Fibroblast of lung (primary cell): ENCODE measurements around the gene CLEC16A. TPM values are rescaled to one million over a fixed set of nuclear protein-coding genes. Genes with fewer than 3 reads are reported as not detected.

Experiments used
- DNase-seq, 2 donors: peaks; one replicate each; pipeline versions ENCODE4 v3.0.0 to v3.0.0-alpha.2; 2010; ENCODE audit warnings: low read depth in 2 of 2
- H2AFZ ChIP-seq: 2 replicates; pipeline ENCODE4 v1.5.1; 2012; ENCODE audit warnings: low read length, control low read depth, inconsistent platforms
- H3K27ac ChIP-seq: 2 replicates; pipeline ENCODE4 v1.5.1; 2011; ENCODE audit warnings: low read length, control low read depth; ENCODE audit not compliant: insufficient read depth
- H3K27me3 ChIP-seq: 2 replicates; pipeline ENCODE4 v1.5.1; 2011; ENCODE audit warnings: mild to moderate bottlenecking, low read length; ENCODE audit not compliant: control insufficient read depth, insufficient read depth
- H3K36me3 ChIP-seq: 2 replicates; pipeline ENCODE4 v1.5.1; 2011; ENCODE audit warnings: low read length; ENCODE audit not compliant: control insufficient read depth, insufficient read depth
- H3K4me1 ChIP-seq: 2 replicates; pipeline ENCODE4 v1.5.1; 2011; ENCODE audit warnings: low read length; ENCODE audit not compliant: control insufficient read depth, insufficient read depth; ENCODE audit errors: extremely low read depth
- H3K4me2 ChIP-seq: 2 replicates; pipeline ENCODE4 v1.5.1; 2011; ENCODE audit warnings: low read length, control low read depth; ENCODE audit not compliant: insufficient read depth; ENCODE audit errors: extremely low read depth
- H3K4me3 ChIP-seq, 4 experiments: fragments of 200-600 bp in 1 of 4; sonication (generic) in 1 of 4; replicated peaks in 1 of 4; 2 replicates each; pipeline ENCODE4 v1.5.1; 2011 to 2016; ENCODE audit warnings: low read length in 4 of 4, low read depth in 3 of 4, mild to moderate bottlenecking in 3 of 4, control low read depth in 2 of 4, inconsistent platforms in 1 of 4, mixed read lengths in 1 of 4; ENCODE audit not compliant: insufficient read depth in 1 of 4; ENCODE audit errors: control extremely low read depth in 1 of 4
- H3K79me2 ChIP-seq: 2 replicates; pipeline ENCODE4 v1.5.1; 2012; ENCODE audit warnings: mild to moderate bottlenecking, low read length, inconsistent platforms; ENCODE audit not compliant: control insufficient read depth, insufficient read depth
- H3K9ac ChIP-seq: 2 replicates; pipeline ENCODE4 v1.5.1; 2011; ENCODE audit warnings: mild to moderate bottlenecking, low read length, control low read depth; ENCODE audit not compliant: insufficient read depth
- H3K9me3 ChIP-seq: 2 replicates; pipeline ENCODE4 v1.5.1; 2012; ENCODE audit warnings: low read depth, low read length; ENCODE audit not compliant: control insufficient read depth, insufficient read depth
- H4K20me1 ChIP-seq: 2 replicates; pipeline ENCODE4 v1.5.1; 2011; ENCODE audit warnings: low read length; ENCODE audit not compliant: control insufficient read depth, insufficient read depth; ENCODE audit errors: extremely low read depth
- CTCF ChIP-seq, 2 donors: IDR thresholded peaks in 1 of 2; conservative IDR thresholded peaks in 1 of 2; 1 replicate in 1 of 2; 2 replicates in 1 of 2; pipeline ENCODE4 v1.5.1; 2011 to 2012; ENCODE audit warnings: low read length in 2 of 2, control low read depth in 1 of 2, inconsistent platforms in 1 of 2, low read depth in 1 of 2, mild to moderate bottlenecking in 1 of 2
- EZH2 ChIP-seq: IDR thresholded peaks from 2 replicates; pipeline ENCODE4 v1.5.1; 2012; ENCODE audit warnings: low read length, control low read depth, mild to moderate bottlenecking; ENCODE audit errors: missing control alignments
- polyA plus RNA-seq, 2 donors: library from polyadenylated mRNA; depleted of rRNA in 1 of 2; stranded (reverse) in 1 of 2; unstranded in 1 of 2; fragments of >200 nt; gene quantifications; 2 replicates each; pipeline ENCODE4 v1.2.1, GENCODE V29; 2011 to 2012; ENCODE audit warnings: missing spikeins in 1 of 2
- total RNA-seq: library from RNA; depleted of rRNA; stranded (reverse); fragments of >200 nt; gene quantifications from 2 replicates; pipeline ENCODE4 v1.2.1, GENCODE V29; 2014

CLEC16A gene
- total and polyA plus RNA-seq, 2 donors (not counting 1 experiment from before 2014, with no cell fraction given) = 9.1 to 22.0 TPM

GRCh38 chr16:11158018-11158417, 213.7 kb downstream of the CLEC16A start:
- H3K9me3 ChIP-seq = no peaks in the 10 kb centered on the region

GRCh38 chr16:11159282-11159681, 214.9 kb downstream of the CLEC16A start:
- no peak overlapping the region for H3K4me3 ChIP-seq
- no peaks in the 10 kb centered on the region for H3K27me3 ChIP-seq
- no peak for TF ChIP-seq EZH2
- TF ChIP-seq CTCF (conservative IDR thresholded peaks at IDR 0.05 in 1 of 2, IDR thresholded peaks at IDR 0.05 in 1 of 2; ENCODE audit: low read depth in 1 of 2, low read length in 2 of 2) = no peak
- no peaks in the 10 kb centered on the region for H4K20me1 ChIP-seq
- H3K36me3 ChIP-seq = no peaks in the 10 kb centered on the region
- peaks cover 9% of the 10 kb centered on the region for H3K4me1 ChIP-seq
- H2AFZ ChIP-seq = no peak overlapping the region
- no peak overlapping the region for H3K9ac ChIP-seq
- no peaks in the 10 kb centered on the region for H3K79me2 ChIP-seq
- no peak overlapping the region for H3K27ac ChIP-seq
- H3K4me2 ChIP-seq = no peak overlapping the region
- no peak for DNase-seq
- no peaks in the 10 kb centered on the region for H3K9me3 ChIP-seq

More at GRCh38 chr16:11158018-11158417, 213.7 kb downstream of the CLEC16A start:
- no peak overlapping the region for H2AFZ ChIP-seq
- DNase-seq = no peak
- H3K27me3 ChIP-seq = no peaks in the 10 kb centered on the region
- no peak overlapping the region for H3K27ac ChIP-seq
- H3K4me3 ChIP-seq = no peak overlapping the region
- H3K79me2 ChIP-seq = no peaks in the 10 kb centered on the region
- H3K36me3 ChIP-seq = no peaks in the 10 kb centered on the region
- H3K4me2 ChIP-seq = no peak overlapping the region
- no peaks in the 10 kb centered on the region for H4K20me1 ChIP-seq
- H3K4me1 ChIP-seq = peaks cover 9% of the 10 kb centered on the region
- no peak for TF ChIP-seq CTCF (conservative IDR thresholded peaks at IDR 0.05 in 1 of 2, IDR thresholded peaks at IDR 0.05 in 1 of 2; ENCODE audit: low read depth in 1 of 2, low read length in 2 of 2)
- H3K9ac ChIP-seq = no peak overlapping the region

GRCh38 chr16:11160676-11161115, 216.3 kb downstream of the CLEC16A start:
- no peak overlapping the region for H3K4me2 ChIP-seq
- no peak overlapping the region for H3K4me3 ChIP-seq
- H3K36me3 ChIP-seq = no peaks in the 10 kb centered on the region
- H3K27me3 ChIP-seq = no peaks in the 10 kb centered on the region
- H2AFZ ChIP-seq = no peak overlapping the region
- H3K4me1 ChIP-seq = peaks cover 7% of the 10 kb centered on the region
- no peaks in the 10 kb centered on the region for H3K79me2 ChIP-seq
- no peaks in the 10 kb centered on the region for H4K20me1 ChIP-seq
- DNase-seq = peak in 1 of 2 donors; percentile 17
- TF ChIP-seq CTCF (conservative IDR thresholded peaks at IDR 0.05 in 1 of 2, IDR thresholded peaks at IDR 0.05 in 1 of 2; ENCODE audit: low read depth in 1 of 2, low read length in 2 of 2) = no peak
- no peak for TF ChIP-seq EZH2
- no peak overlapping the region for H3K27ac ChIP-seq
- no peak overlapping the region for H3K9ac ChIP-seq
- no peaks in the 10 kb centered on the region for H3K9me3 ChIP-seq
